Umbilical cord (tissue), 2 donors: Measurements from ENCODE around the gene PPIAL4G. TPM values are rescaled to one million over a fixed set of nuclear protein-coding genes. Genes with fewer than 3 reads are reported as not detected.
"Not testable (repeated sequence)": the region's sequence is repeated elsewhere in the genome, so short reads cannot be mapped to it uniquely, and the experiment has no call there.

Experiments
- DNase-seq: peaks from one replicate; pipeline ENCODE4 v3.0.0-alpha.2; 2015; ENCODE audit warnings: low spot score
- total RNA-seq: library from RNA; depleted of rRNA; stranded (reverse); fragments of >200 nt; gene quantifications from one replicate; pipeline ENCODE4 v1.2.3, GENCODE V29; 2014; ENCODE audit warnings: low replicate concordance; ENCODE audit not compliant: insufficient read depth

PPIAL4G gene
- total RNA-seq, result 10.4 TPM

- not testable (repeated sequence) for DNase-seq
Measured at GRCh38 chr1:148483029-148483428, at the start of gene PPIAL4G. PPIAL4G (minus strand) TSS chr1:148483302; CDS start chr1:148483252, 50 bp downstream.

- DNase-seq, result not testable (repeated sequence)
Measured at GRCh38 chr1:148532158-148532557, 49.1 kb upstream of the PPIAL4G start.

- peak; percentile 8 for DNase-seq
Measured at GRCh38 chr1:148529101-148529567, 46.0 kb upstream of the PPIAL4G start.

GRCh38 chr1:148528591-148528990 lies 45.5 kb upstream of the PPIAL4G start:
- DNase-seq, result not testable (repeated sequence)

GRCh38 chr1:148526587-148526986 lies 43.5 kb upstream of the PPIAL4G start:
- not testable (repeated sequence) for DNase-seq

- not testable (repeated sequence) for DNase-seq
Measured at GRCh38 chr1:148523205-148524144, 40.4 kb upstream of the PPIAL4G start.

GRCh38 chr1:148522561-148523204 lies 39.6 kb upstream of the PPIAL4G start:
- peak; percentile 99 for DNase-seq

GRCh38 chr1:148522072-148522471 lies 39.0 kb upstream of the PPIAL4G start:
- peak; percentile 95 for DNase-seq

- DNase-seq, result not testable (repeated sequence)
Measured at GRCh38 chr1:148514310-148514709, 31.2 kb upstream of the PPIAL4G start.

GRCh38 chr1:148512571-148513184 lies 29.6 kb upstream of the PPIAL4G start:
- DNase-seq, result not testable (repeated sequence)

GRCh38 chr1:148493933-148494332 lies 10.8 kb upstream of the PPIAL4G start:
- not testable (repeated sequence) for DNase-seq

- not testable (repeated sequence) for DNase-seq
Measured at GRCh38 chr1:148481134-148481533, 2.0 kb downstream of the PPIAL4G start.

- not testable (repeated sequence) for DNase-seq
Measured at GRCh38 chr1:148459694-148460093, 23.4 kb downstream of the PPIAL4G start.

- DNase-seq, result peak; percentile 17
Measured at GRCh38 chr1:148458901-148459581, 24.1 kb downstream of the PPIAL4G start.

- DNase-seq, result not testable (repeated sequence)
Measured at GRCh38 chr1:148458398-148458797, 24.7 kb downstream of the PPIAL4G start.

- DNase-seq, result not testable (repeated sequence)
Measured at GRCh38 chr1:148452845-148453244, 30.3 kb downstream of the PPIAL4G start.

- not testable (repeated sequence) for DNase-seq
Measured at GRCh38 chr1:148439654-148440325, 43.3 kb downstream of the PPIAL4G start.

GRCh38 chr1:148435406-148435805 lies 47.7 kb downstream of the PPIAL4G start:
- no peak for DNase-seq

GRCh38 chr1:148434832-148435231 lies 48.3 kb downstream of the PPIAL4G start:
- DNase-seq, result no peak

GRCh38 chr1:148432916-148433317 lies 50.2 kb downstream of the PPIAL4G start:
- DNase-seq, result not testable (repeated sequence)
